DMS53 treated with DMSO at 0.1 percent for 48 hours (cell line): ENCODE results near the gene CAMTA1.

Experiments used
- DNase-seq: peaks from one replicate; lab custom pipeline; 2025; ENCODE audit not compliant: unreplicated experiment; lab: John Stamatoyannopoulos, UW

CAMTA1 gene

DNA sequence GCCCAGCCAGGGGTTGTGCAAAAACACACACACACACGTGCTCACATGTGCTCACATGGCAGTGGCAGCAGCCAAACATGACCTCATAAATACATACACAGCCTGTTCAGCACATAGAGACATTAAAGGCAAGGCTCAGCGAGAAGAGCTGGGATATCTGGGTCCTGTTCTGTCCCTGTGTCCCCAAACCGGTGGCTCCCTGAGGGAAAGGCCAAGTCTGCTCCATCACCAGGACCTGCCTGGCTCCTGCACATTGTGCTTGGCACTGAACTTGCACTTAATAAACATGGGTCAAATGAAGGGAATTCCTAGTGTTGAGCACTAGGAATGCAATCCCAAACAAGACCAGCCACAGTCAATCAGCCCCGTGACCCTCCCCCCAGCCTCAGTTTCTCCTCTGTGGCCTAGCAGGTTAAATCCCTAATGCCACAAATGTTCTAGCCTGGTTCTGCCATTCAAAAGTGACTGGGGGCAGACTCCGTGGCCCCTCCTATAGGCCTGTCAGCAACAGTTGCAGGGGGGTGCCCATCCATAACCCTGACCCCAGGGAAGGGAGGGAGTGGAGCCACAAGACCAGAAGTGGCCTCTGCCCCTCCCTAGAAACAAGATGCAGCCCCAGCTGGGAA lies 825.0 kb downstream of the CAMTA1 start:
- no peak for DNase-seq

DNA sequence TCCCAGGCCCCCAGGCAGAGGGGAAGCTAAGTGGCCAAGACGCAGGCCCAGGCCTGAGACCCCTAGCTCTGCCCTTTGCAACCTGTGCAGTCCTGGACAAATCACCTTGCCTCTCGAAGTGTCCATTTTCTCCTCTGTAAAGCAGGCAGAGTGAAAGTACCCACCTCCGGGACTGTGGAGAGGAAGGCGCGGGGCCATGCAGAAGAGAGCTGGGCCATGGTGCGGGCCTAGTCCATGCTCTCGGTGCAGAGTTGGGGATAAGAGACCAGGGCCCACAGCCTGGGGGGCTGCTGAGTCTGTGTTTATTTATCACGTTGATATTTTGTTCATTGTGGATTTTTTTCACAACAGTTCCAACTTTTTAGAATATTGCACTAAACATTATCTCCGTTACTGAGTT lies 825.7 kb downstream of the CAMTA1 start:
- DNase-seq = no peak

- DNase-seq = no peak
These were observed 826.3 kb downstream of the CAMTA1 start for GRCh38 chr1:7611421-7612010.

DNA sequence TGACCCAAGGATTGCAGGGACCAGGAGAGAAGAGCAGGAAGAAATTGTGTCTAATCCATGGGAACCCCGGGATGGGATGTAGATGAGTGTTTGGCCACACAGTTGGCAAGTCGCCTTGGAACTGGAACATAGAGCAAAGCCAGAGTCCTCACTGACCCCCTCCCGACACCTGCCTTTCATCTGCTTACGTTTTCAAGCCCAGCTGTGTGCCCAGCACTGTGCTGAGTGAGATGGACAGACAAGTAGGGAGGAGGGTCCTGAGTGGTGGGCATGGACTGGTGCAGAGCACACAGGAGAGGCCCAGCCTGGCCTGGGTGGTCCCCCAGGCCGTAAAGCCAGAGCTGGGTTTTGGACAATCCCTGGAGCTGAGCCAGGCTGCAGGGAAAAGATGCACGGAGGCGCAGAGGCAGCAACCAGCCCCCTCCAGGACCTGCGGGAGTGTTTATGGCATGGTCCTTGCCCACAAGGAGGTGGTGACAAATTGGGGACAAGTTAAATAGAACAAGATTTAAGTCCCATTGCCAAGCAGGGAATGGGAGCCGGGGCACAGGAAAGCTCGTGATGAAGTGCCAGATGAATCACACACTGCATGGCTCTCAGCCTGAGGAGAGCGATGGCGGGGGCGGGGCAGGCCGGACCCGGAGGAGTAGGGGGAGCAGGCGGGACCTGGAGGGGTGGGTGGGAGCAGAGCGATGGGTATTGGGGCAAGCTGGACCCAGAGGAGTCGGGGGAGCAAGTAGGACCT lies 828.0 kb downstream of the CAMTA1 start:
- no peak for DNase-seq

DNA sequence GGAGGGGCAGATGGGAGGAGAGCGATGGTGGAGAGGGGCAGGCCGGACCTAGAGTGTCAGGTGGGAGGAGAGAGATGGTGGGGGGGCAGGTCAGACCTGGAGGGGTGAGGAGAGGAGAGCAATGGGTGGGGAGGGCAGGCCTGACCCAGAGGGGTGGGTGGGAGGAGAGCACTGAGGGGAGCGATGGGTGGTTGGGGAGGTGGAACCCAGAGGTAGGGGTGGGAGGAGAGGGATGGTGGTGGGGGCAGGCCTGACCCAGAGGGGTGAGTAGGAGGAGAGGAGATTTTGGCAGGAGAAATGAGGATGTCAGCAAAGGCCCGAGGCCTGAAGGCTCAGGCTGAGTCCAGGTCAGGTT lies 828.6 kb downstream of the CAMTA1 start:
- no peak for DNase-seq

DNA sequence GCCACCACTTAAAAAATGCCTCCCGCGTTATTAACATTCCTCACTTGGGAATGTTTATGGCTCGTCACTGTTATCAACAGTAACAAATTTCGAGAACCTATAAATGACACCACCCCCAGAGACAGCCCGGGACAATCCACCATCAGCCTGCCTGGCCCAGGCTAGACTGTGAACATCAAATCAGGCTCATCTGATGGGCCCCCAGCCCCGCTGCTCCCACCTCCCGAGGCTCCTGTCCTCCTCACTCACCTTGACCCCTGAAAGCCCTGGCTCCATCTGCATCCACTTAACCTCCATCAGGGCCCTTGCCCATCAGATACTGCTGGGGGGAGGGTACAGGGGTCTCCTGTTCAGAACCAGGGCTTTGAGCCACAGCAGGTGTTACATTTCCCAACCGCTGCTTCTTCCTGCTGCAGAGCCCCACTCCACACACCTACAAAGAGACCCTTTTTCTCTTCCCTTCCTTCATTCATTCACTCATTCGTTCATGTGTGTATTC lies 829.4 kb downstream of the CAMTA1 start:
- DNase-seq = no peak

DNA sequence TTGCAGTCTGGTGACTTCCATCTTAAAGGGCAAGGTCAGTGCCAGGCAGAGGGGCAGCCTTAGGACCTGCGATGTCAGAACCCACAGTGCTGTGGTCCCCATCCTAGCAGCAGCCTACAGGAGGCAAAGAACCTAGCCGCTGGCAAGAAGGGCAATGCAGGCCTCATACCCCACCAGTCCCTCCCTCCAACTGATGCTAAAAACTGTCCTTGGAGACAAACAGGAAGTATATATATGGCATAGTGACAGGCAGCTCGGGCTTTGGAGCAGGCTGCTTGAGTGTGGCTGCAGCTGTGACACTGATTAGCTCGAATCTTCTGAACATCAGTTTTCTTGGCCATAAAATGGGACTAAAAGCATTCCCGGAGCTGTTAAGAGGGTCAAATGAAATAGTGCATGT lies 829.9 kb downstream of the CAMTA1 start:
- DNase-seq = no peak

DNA sequence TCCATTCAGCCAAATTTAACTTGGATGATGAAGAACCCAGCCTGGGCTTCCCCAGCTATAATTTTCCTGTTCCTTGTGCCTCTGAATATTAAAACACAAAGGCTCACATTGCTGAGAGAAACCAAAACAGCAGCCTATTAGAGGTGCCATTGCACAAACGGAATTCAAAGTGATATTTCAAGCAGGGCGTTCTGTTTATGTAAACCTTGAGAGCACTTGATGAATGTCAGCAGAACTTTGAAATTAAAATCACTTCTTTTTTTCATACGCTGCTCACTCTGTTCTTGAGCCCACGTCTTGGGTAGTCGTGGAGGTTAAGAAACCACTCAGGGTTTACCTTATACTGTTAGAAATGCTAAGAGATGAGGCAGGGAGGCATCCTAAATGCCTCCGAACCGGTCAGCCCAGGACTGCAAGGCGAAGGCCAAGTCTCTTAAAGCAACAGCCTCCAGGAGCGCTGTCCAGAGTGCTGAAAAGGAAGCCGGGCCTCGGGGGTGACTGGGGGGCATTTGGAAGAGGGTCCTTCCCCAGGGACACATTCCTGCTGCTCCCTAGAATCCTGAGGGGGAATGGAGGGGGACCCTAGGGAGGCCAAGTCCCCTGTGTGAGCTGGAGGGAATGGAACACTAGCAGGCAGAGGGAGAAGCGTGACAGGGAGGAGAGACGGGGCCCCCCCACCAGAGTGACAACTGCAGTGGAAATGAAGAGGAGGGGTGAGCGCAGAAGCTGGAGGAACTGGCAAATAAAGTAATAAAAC lies 831.0 kb downstream of the CAMTA1 start:
- no peak for DNase-seq

GRCh38 chr1:7616953-7617352 lies 831.7 kb downstream of the CAMTA1 start:
- DNase-seq = no peak

GRCh38 chr1:7617826-7618225 lies 832.6 kb downstream of the CAMTA1 start:
- no peak for DNase-seq

- no peak for DNase-seq
These were observed 834.9 kb downstream of the CAMTA1 start for GRCh38 chr1:7620196-7620595.

- DNase-seq = no peak
These were observed 836.3 kb downstream of the CAMTA1 start for GRCh38 chr1:7621334-7622219.

DNA sequence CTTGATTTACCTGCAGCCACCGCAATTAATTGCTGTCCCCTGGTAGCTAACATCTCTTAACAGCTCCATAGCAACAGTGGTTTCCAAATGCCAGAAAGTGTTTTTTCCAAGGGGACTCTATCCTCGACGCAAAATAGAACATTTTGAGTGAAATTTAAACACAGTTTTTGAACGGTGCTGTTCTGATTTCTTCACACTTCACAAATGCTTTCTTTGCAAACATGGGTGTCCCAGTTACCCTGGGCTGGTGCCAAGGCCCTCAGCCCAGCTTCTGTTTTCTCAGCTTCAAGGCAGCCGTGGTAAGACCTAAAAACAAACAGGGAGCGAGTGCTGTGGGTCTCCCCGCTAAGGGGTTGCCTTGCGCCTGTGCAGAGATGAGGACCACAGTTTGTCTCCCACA lies 838.6 kb downstream of the CAMTA1 start:
- DNase-seq = no peak

DNA sequence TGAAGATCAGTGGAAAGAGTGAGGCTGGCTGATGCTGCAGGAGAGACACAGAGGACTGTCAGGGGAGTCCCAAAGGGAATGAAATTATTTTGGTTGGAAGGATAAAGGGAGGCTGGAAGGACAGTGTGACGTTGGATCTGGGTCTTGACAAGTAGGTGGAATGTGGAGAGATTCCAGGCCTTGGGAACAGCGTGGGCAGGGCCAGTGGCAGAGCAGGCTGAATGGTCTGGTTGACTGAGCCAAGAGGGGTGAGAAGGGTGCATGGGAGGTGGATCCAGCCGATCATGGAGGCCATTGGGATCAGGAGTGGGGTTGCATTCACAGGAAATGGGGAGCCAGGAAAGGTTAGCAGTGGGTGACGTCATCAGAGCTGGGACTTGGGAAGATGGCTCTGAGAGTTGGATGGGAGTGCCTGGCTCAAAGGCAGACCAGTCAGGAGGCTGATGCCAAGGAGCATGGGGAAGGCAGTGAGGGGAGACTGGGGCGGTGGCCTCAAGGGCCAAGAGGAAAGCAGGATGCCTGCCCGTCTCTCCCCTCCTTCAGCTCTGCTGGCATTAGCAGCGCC lies 839.6 kb downstream of the CAMTA1 start:
- DNase-seq = no peak

DNA sequence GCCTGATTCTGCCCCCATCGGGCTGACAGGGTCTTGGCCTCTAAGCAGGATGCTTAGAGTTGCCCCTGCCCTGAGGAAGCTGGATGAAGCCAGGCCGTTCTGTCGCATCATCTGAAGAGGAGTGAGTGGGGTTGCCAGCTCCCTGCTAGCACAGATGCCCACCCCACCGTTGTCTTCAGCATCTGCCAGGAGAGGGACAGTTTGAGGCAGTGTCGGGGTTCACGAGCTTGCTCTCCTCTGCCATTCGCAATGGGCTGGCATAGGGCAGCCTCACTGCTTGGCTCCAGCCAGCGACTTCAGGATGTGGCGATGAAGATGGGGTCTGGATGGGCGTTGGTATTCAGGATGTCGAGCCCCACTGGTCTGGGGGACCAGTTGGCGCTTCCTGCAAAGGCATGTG lies 840.1 kb downstream of the CAMTA1 start:
- DNase-seq = no peak

- DNase-seq = no peak
These were observed 843.0 kb downstream of the CAMTA1 start for GRCh38 chr1:7628273-7628672.

GRCh38 chr1:7629011-7629410 lies 843.8 kb downstream of the CAMTA1 start:
- DNase-seq = no peak

- DNase-seq = no peak
These were observed 844.4 kb downstream of the CAMTA1 start for GRCh38 chr1:7629465-7630195.

DNA sequence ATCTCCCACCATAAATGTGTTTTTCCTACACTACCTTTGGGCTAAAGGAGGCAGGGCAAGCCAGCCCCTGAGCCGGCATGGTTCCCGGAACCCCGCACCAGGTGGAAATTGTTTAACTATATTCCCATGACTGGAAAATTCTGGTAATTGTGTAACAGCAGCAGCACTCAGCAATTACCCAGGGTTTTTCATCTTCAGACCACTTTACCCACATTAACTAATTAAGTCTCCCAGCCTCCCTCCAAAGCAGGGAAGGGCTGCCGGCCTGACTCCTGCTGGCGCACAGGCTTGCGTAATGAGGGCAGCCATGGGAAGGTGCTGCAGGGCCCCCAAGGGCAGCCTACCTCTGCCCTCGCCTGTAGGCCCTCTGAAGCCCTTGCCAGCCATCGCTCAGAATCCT lies 845.1 kb downstream of the CAMTA1 start:
- no peak for DNase-seq

DNA sequence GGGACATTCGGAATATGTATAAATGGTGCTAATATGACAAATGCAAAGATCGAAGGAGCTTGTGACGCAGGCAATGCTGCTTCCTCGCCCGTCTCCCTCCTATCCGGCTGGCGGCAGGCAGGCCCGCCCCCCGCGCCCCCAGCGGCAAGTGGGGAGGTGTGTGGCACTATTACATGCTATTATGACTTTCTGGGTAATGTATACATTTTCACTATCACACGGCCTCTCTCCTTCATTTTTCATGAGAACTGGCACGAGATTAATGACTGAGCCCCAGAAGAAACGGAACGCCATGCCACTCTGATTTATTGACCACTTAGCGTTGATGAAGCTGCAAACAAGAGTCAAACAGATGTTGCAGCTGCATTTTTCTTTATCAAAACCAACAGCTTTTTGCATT lies 846.9 kb downstream of the CAMTA1 start:
- no peak for DNase-seq
